ENCODE results near the gene MICALL2. TPM values are rescaled to one million over a fixed set of nuclear protein-coding genes. Genes with fewer than 3 reads are reported as not detected.
A peak's percentile ranks its signal among the peaks of the same experiment; 100 is the strongest.

Gene MICALL2
- total RNA-seq, 4 donors from 2014 or later = 111 to 272 (median 209) TPM

- H3K36me3 ChIP-seq = peaks cover 0 to 86% (median 0%) of the 10 kb centered on the region in 3 donors
- peak overlapping the region in 1 of 4 donors; percentile 15 for H3K27ac ChIP-seq
These were observed 15.5 kb upstream of the MICALL2 start for GRCh38 chr7:1474736-1475135.

GRCh38 chr7:1473864-1474512 lies 14.7 kb upstream of the MICALL2 start:
- Histone ChIP-seq H3K27ac (peak overlapping the region in 1 of 4 donors; percentile 15), H3K4me3 (no peak overlapping the region), H3K9me3 (no peaks in the 10 kb centered on the region), H3K27me3 (no peaks in the 10 kb centered on the region), H3K36me3 (peaks cover 0 to 87% (median 0%) of the 10 kb centered on the region in 3 donors), H3K4me1 (peaks cover 0 to 7% (median 0%) of the 10 kb centered on the region in 4 donors)
- DNase-seq = peak; percentile 70 to 95 (median 95)
- TF ChIP-seq POLR2A (IDR thresholded peaks at IDR 0.05) (no peak), CTCF (IDR thresholded peaks at IDR 0.05) (peak; percentile 77 to 98 (median 94))

More at GRCh38 chr7:1474736-1475135, 15.5 kb upstream of the MICALL2 start:
- Histone ChIP-seq H3K9me3 (no peaks in the 10 kb centered on the region), H3K4me1 (peaks cover 0 to 7% (median 0%) of the 10 kb centered on the region in 4 donors), H3K4me3 (no peak overlapping the region), H3K27me3 (no peaks in the 10 kb centered on the region)
- no peak for TF ChIP-seq POLR2A (IDR thresholded peaks at IDR 0.05)
- TF ChIP-seq CTCF (IDR thresholded peaks at IDR 0.05) = no peak
- no peak for DNase-seq

- Histone ChIP-seq H3K4me3 (no peak overlapping the region), H3K36me3 (peaks cover 0 to 56% (median 0%) of the 10 kb centered on the region in 3 donors), H3K27ac (no peak overlapping the region), H3K9me3 (no peaks in the 10 kb centered on the region), H3K4me1 (peaks cover 0 to 25% (median 4%) of the 10 kb centered on the region in 4 donors), H3K27me3 (no peaks in the 10 kb centered on the region)
- TF ChIP-seq POLR2A (IDR thresholded peaks at IDR 0.05) (no peak), CTCF (IDR thresholded peaks at IDR 0.05) (no peak)
- no peak for DNase-seq
These were observed 11.6 kb upstream of the MICALL2 start for GRCh38 chr7:1470901-1471300.

GRCh38 chr7:1468643-1469298 lies 9.5 kb upstream of the MICALL2 start:
- Histone ChIP-seq H3K27me3 (no peaks in the 10 kb centered on the region), H3K4me1 (peaks cover 0 to 30% (median 5%) of the 10 kb centered on the region in 4 donors), H3K9me3 (no peaks in the 10 kb centered on the region), H3K36me3 (peaks cover 0 to 48% (median 0%) of the 10 kb centered on the region in 3 donors), H3K27ac (no peak overlapping the region), H3K4me3 (no peak overlapping the region)
- DNase-seq = no peak
- TF ChIP-seq POLR2A (IDR thresholded peaks at IDR 0.05) = no peak
- TF ChIP-seq CTCF (IDR thresholded peaks at IDR 0.05) = no peak

GRCh38 chr7:1468203-1468602 lies 8.9 kb upstream of the MICALL2 start:
- TF ChIP-seq POLR2A (IDR thresholded peaks at IDR 0.05) = no peak
- no peak for TF ChIP-seq CTCF (IDR thresholded peaks at IDR 0.05)
- no peaks in the 10 kb centered on the region for H3K9me3 ChIP-seq
- no peak overlapping the region for H3K4me3 ChIP-seq
- no peak for DNase-seq
- H3K36me3 ChIP-seq = peaks cover 0 to 43% (median 0%) of the 10 kb centered on the region in 3 donors
- no peak overlapping the region for H3K27ac ChIP-seq
- no peaks in the 10 kb centered on the region for H3K27me3 ChIP-seq
- peaks cover 0 to 35% (median 6%) of the 10 kb centered on the region in 4 donors for H3K4me1 ChIP-seq

Data from Peyer's patch (tissue), 4 donors.